PC-3 (cell line): ENCODE data around the gene AAMDC.
"Not testable (repeated sequence)": the region's sequence is repeated elsewhere in the genome, so short reads cannot be mapped to it uniquely, and the experiment has no call there.

Experiments used
- CTCF ChIP-seq: fragments of 300-600 bp; sonication (generic); conservative IDR thresholded peaks from 2 replicates; pipeline ENCODE4 v1.5.1; 2017; ENCODE audit warnings: antibody characterized with exemption, low read depth, mild to moderate bottlenecking, low read length
- EZH2 ChIP-seq: fragments of 300-600 bp; sonication (generic); IDR thresholded peaks from one replicate; pipeline ENCODE4 v1.6.1; 2017; ENCODE audit warnings: antibody characterized with exemption, mild to moderate bottlenecking, low read length; ENCODE audit not compliant: unreplicated experiment

DNA sequence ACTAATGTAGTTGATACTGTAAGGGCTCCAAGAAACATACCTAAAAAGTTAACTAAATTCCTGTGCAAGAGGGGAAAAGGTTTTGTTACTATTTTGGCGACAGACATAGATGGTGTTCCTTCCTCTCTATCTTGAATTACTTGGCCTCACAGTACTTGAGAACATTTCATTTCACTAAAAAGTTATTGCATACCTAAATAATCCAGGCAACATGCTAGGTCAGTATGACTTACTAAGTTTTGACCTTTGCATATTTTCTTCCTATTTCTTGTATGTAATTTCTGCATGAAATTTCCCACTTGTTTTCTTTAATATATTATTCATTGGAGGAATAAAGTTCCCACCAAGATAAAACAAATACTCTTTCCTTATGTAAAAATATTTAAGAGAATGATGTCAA is 74.0 kb downstream of the AAMDC start:
- TF ChIP-seq EZH2, CTCF: not testable (repeated sequence)
